GM18511 (cell line): ENCODE measurements around the gene AHRR.
"Not testable (repeated sequence)": the region's sequence is repeated elsewhere in the genome, so short reads cannot be mapped to it uniquely, and the experiment has no call there.

Experiments used
- ATAC-seq: cut with Tn5 transposase; IDR thresholded peaks from one replicate; pipeline ENCODE4 v1.9.1; 2021; ENCODE audit warnings: mild to moderate bottlenecking, moderate library complexity; ENCODE audit not compliant: unreplicated experiment

AHRR gene

GRCh38 chr5:362978-363765 lies 41.7 kb downstream of the AHRR start:
- ATAC-seq: no peak

- ATAC-seq: no peak
Measured at GRCh38 chr5:364497-364896, 43.0 kb downstream of the AHRR start.

GRCh38 chr5:366541-367357 lies 45.2 kb downstream of the AHRR start:
- ATAC-seq: no peak

GRCh38 chr5:367358-368130 lies 46.0 kb downstream of the AHRR start:
- no peak for ATAC-seq

GRCh38 chr5:368183-369084 lies 46.9 kb downstream of the AHRR start:
- peak; percentile 75 for ATAC-seq

DNA sequence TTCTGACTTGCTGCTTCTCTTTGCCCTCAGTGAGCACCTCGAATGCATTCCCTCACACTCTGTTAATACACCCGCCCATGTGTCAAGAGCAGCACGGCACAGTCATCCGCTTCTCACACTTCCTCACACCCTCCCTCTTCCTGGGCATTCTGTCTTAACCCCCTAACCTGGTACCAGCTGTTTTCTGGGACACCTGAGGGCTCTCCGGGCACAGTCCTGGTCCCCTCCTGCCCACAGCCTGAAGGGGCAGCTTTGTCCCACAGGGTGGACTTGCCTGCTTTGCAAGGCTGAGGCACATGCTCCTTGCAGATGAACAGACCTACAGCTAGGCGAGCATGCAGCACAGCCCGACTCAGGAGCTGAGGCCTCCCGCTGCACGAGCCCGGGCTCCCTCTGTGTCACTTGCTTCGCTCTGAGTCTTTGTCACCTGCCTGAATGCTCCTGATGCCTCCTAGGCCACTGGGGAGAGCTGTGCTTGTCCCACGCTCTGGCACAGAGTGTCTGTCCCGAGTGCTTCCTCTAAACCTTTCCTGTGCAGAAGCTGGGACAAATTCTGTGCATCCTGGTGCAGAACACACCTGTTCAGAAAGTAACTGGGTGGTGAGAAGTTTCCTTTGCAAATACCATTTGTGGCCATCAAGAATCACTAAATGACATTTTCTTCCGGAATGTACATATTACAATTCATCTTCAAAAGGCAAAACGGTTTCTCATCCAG lies 47.8 kb downstream of the AHRR start:
- ATAC-seq: peak; percentile 41

DNA sequence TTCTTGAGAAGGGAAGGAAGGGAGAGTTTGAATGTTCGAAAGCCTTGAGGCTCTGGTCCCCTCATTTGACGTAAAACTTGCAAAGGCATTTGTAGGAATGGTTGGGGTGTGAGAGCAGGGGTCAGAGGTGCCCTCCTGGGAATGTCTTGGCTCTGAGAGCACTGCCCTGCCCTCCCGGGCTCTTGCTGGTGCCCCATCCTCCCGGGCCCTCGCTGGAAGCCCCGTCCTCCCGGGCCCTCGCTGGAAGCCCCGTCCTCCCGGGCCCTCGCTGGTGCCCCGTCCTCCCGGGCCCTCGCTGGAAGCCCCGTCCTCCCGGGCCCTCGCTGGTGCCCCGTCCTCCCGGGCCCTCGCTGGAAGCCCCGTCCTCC lies 48.3 kb downstream of the AHRR start:
- ATAC-seq: not testable (repeated sequence)

DNA sequence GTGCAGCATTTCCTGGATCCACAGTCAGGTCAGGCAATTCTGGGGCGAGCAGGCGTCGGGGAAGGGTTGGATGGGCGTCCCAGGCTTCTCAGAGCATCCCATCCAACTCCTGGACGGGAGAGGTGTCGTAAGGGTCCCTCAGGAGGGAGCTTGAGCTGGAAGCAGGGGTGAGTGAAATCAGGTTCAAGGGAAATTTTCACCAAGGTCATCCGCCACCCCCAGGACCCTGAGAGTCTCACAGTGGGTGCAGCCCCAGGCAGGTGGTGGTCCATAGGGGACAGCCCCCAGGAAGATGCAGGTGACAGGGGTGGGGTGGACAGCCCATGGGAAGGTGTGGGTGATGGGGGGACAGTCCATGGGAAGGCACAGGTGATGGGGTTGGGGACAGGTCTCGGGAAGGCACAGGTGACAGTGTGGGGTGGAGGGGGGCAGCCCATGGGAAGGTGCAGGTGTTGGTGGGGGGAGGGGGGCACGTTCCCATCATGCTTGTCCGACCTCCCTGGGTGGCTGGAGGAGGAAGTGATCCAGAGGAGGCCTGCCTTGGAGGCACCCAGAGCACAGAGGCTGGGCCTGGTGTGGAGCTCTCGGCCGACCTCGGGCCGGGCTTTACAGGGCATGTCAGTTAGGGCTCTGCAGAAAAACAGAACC lies 48.9 kb downstream of the AHRR start:
- no peak for ATAC-seq

- no peak for ATAC-seq
Measured at GRCh38 chr5:370959-371810, 49.7 kb downstream of the AHRR start.

- no peak for ATAC-seq
Measured at GRCh38 chr5:371811-372555, 50.5 kb downstream of the AHRR start.

- ATAC-seq: no peak
Measured at GRCh38 chr5:372556-372995, 51.1 kb downstream of the AHRR start.

DNA sequence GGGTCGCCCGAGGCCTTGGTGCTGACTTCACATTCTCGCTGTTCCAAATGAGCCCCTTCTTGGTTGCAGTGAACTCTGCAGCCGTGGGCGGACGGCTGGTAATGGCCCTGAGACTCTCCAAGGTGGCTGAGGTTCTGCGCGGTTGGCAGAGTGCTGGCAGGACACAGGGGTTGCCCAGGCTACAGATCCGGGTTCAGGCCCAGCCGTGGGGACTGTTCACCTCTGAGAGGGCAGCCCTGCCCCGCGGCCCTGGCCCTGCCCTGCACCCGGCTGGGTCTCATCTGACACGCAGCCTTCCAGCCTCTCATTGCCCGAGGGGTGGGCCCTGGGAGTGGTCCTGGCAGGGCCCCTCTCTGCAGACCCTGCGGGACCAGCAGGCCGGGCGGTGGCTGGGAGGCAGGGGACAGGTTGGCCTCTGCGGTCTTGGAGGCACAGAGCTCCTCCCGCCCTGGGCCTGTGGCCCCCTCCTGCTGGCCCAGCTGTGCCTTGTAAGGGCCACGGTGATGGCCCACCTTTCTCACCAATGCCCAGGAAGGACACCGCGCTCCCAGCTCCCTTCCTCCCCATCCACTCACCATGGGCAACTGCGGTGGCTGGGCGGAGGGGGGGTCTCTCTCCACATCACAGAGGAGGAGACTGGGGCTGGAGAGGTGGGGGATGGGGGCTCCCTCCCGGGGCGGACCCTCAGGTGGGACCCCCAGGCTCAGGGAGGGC lies 51.6 kb downstream of the AHRR start:
- ATAC-seq: peak; percentile 9

DNA sequence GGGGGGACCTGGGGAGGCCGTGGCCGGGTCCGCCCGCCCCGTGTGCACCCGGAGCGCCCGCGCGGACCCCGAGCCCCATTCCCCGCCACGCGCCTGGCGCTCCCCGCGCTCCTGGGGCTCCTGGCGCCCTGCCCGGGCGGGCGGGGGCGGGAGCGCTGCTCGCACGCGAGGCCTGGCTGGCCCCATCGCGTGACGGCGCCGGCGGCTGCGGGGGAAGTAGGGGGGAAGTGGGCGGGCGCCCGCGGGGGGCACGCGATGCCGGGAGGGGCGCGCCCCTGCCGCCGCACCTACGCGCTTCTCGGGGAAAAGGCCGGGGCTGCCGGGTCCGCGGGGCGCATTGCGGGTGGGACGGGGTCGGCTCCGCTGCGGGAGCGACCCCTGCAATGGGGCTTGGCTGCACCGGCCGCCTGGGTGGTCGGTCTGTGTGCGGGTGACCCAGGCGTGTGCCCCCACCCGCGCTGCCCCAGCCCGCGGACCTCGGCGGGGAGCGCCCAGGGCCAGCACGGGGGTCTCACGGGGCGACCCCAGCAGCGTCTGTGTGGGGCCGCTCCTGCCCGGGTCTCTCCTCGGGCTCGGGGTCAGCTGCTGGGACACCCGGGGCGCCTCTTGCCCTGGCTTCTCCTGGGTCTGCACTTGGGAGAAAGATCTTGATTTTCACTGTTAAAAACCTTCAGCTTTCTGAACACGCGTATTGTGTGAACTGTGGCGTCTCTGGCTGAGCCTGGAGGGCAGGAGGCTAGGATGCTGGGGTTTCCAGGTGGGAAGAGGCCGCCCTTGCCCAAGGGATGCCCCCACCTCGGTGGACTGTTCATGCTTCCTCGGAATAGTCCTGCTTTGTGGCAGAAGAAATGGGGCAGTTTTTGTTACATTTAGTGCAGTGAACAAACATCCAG lies 52.4 kb downstream of the AHRR start:
- ATAC-seq: peak; percentile 37

DNA sequence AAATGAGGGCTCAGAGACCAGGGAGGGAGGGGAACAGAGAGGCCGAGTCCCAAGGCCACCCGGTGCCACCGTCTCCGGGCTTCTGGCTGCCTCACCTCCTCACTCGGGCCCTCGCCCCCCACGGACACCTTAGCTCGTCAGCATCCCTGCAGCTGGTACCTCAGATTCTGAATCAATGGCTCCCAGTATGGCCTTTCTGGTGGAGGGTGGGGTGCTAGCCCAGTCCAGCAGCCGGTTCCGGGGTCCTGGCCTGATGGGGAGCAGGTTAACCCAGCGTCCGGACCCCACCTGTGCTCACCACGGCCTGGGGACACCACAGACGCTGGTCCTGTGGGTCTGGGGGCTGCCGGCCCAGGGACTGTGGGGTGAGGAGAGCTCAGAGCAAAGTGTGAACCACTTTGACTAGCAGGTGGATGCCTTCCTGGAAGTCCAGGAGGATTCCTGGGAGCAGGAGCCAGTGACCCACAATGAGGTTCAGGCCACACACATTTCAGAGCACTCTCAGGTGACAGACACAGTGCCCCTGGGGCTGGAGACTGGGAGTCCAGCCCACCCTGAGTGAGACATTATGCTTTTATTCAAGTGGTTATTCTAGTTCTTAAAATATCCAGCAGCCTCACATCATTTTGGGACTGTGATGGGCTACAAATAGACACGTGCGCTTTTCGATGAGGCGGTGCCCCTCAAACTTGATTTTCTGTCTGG lies 53.3 kb downstream of the AHRR start:
- ATAC-seq: no peak

- ATAC-seq: no peak
Measured at GRCh38 chr5:375336-375920, 53.9 kb downstream of the AHRR start.
